ENCODE results near the gene PLCD4. TPM values are rescaled to one million over a fixed set of nuclear protein-coding genes. Genes with fewer than 3 reads are reported as not detected.

The PLCD4 gene
- polyA plus RNA-seq, 1 of the 3 experiments (the other 2 are of a cell fraction) = 8.5 TPM

DNA sequence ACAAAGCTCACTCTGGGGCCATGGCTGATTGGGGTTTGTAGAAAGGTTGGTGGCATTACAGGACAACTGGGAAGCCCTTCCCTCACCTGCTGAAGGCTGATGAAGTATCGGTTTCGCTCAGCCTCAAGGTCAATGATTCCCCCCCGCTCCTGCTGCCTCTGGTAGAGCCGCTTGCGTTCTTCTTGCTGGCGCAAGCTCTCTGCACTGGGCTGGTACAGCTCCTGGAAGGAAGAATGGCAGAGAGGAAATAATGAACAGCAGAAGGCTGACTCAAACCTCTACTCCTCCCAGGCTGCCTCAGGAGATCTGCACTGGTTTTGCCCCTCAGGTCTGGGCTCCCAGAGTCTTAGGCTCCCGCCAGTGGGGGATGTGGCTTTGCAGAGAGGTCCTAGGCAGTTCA, 57.0 kb downstream of the PLCD4 start:
- peaks cover 5% of the 10 kb centered on the region for H3F3A ChIP-seq (replicated peaks; ENCODE audit: insufficient read depth)
- ChIA-PET POLR2A (no interaction called here), CTCF (interaction anchor here (0.8 to 1.0 kb wide), 2 partner anchors 9 to 16 kb away, joined by 3 read pairs; no protein-coding TSS in a partner anchor)
- peaks cover 0 to 9% of the 10 kb centered on the region in 2 experiments; a peak in 2 of 4 replicates for H3K4me1 ChIP-seq (ENCODE audit: control insufficient read depth in 1 of 2, insufficient read depth in 2 of 2, low read depth in 1 of 2, low read length in 1 of 2)
- no peak overlapping the region for H3K4me3 ChIP-seq (ENCODE audit: low read depth in 2 of 2, low read length in 1 of 2)
- no peak overlapping the region for H2AFZ ChIP-seq (ENCODE audit: low read depth)
- peaks cover 34 to 75% of the 10 kb centered on the region in 2 experiments for H3K36me3 ChIP-seq (replicated peaks in 1 of 2; ENCODE audit: control insufficient read depth in 1 of 2, insufficient read depth in 2 of 2, low read length in 1 of 2)
- H3K9me3 ChIP-seq = no peaks in the 10 kb centered on the region
- TF ChIP-seq ELF1 (IDR thresholded peaks at IDR 0.05) (no peak), RAD21 (IDR thresholded peaks at IDR 0.05; ENCODE audit: low read length) (no peak), TAF1 (IDR thresholded peaks at IDR 0.05; ENCODE audit: borderline replicate concordance, low read depth, low read length) (no peak), YY1 (IDR thresholded peaks at IDR 0.05; ENCODE audit: low read depth) (no peak), RXRA (IDR thresholded peaks at IDR 0.05; ENCODE audit: borderline replicate concordance, low read depth) (no peak), RFX5 (IDR thresholded peaks at IDR 0.05; ENCODE audit: low read length) (no peak), TCF12 (IDR thresholded peaks at IDR 0.05) (no peak), CHD2 (IDR thresholded peaks at IDR 0.05; ENCODE audit: low read length, partially characterized antibody) (no peak), SMC3 (IDR thresholded peaks at IDR 0.05; ENCODE audit: low read depth, low read length) (no peak), RCOR1 (IDR thresholded peaks at IDR 0.05; ENCODE audit: low read length) (no peak), FOXM1 (IDR thresholded peaks at IDR 0.05; ENCODE audit: low read depth) (no peak), JUND (IDR thresholded peaks at IDR 0.05) (no peak), SIN3A (IDR thresholded peaks at IDR 0.05; ENCODE audit: borderline replicate concordance, low read depth, low read length) (no peak)
- TF ChIP-seq, protein P1, sequence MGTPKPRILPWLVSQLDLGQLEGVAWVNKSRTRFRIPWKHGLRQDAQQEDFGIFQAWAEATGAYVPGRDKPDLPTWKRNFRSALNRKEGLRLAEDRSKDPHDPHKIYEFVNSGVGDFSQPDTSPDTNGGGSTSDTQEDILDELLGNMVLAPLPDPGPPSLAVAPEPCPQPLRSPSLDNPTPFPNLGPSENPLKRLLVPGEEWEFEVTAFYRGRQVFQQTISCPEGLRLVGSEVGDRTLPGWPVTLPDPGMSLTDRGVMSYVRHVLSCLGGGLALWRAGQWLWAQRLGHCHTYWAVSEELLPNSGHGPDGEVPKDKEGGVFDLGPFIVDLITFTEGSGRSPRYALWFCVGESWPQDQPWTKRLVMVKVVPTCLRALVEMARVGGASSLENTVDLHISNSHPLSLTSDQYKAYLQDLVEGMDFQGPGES (IDR thresholded peaks at IDR 0.05; ENCODE audit: low read depth, low read length) = no peak
- TF ChIP-seq, protein P2, sequence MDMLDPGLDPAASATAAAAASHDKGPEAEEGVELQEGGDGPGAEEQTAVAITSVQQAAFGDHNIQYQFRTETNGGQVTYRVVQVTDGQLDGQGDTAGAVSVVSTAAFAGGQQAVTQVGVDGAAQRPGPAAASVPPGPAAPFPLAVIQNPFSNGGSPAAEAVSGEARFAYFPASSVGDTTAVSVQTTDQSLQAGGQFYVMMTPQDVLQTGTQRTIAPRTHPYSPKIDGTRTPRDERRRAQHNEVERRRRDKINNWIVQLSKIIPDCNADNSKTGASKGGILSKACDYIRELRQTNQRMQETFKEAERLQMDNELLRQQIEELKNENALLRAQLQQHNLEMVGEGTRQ (IDR thresholded peaks at IDR 0.05; ENCODE audit: borderline replicate concordance, low read depth, low read length) = no peak
- TF ChIP-seq, protein P3, sequence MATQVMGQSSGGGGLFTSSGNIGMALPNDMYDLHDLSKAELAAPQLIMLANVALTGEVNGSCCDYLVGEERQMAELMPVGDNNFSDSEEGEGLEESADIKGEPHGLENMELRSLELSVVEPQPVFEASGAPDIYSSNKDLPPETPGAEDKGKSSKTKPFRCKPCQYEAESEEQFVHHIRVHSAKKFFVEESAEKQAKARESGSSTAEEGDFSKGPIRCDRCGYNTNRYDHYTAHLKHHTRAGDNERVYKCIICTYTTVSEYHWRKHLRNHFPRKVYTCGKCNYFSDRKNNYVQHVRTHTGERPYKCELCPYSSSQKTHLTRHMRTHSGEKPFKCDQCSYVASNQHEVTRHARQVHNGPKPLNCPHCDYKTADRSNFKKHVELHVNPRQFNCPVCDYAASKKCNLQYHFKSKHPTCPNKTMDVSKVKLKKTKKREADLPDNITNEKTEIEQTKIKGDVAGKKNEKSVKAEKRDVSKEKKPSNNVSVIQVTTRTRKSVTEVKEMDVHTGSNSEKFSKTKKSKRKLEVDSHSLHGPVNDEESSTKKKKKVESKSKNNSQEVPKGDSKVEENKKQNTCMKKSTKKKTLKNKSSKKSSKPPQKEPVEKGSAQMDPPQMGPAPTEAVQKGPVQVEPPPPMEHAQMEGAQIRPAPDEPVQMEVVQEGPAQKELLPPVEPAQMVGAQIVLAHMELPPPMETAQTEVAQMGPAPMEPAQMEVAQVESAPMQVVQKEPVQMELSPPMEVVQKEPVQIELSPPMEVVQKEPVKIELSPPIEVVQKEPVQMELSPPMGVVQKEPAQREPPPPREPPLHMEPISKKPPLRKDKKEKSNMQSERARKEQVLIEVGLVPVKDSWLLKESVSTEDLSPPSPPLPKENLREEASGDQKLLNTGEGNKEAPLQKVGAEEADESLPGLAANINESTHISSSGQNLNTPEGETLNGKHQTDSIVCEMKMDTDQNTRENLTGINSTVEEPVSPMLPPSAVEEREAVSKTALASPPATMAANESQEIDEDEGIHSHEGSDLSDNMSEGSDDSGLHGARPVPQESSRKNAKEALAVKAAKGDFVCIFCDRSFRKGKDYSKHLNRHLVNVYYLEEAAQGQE (IDR thresholded peaks at IDR 0.05; ENCODE audit: low read depth, low read length) = no peak
- TF ChIP-seq, protein P4, sequence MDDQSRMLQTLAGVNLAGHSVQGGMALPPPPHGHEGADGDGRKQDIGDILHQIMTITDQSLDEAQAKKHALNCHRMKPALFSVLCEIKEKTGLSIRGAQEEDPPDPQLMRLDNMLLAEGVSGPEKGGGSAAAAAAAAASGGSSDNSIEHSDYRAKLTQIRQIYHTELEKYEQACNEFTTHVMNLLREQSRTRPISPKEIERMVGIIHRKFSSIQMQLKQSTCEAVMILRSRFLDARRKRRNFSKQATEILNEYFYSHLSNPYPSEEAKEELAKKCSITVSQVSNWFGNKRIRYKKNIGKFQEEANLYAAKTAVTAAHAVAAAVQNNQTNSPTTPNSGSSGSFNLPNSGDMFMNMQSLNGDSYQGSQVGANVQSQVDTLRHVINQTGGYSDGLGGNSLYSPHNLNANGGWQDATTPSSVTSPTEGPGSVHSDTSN (IDR thresholded peaks at IDR 0.05) = no peak
- DNase-seq = no peak
- H3K9ac ChIP-seq = no peak overlapping the region
- H3K79me2 ChIP-seq (ENCODE audit: insufficient read depth) = peaks cover 20% of the 10 kb centered on the region
- H4K20me1 ChIP-seq (ENCODE audit: insufficient read depth) = no peaks in the 10 kb centered on the region; the same call in 1 of the 2 replicates
- H3K27ac ChIP-seq (ENCODE audit: low read depth in 2 of 2, low read length in 1 of 2) = no peak overlapping the region
- H3K27me3 ChIP-seq (ENCODE audit: insufficient read depth) = no peaks in the 10 kb centered on the region
- WGBS (ENCODE audit: low lambda C conversion rate) = 98% methylated on average over 7 of the region's 7 CpGs
- no peak overlapping the region for H3K4me2 ChIP-seq
- H3K9me2 ChIP-seq = no peaks in the 10 kb centered on the region

All from SK-N-SH (cell line).